ENCODE measurements around the gene ZDHHC19. TPM values are rescaled to one million over a fixed set of nuclear protein-coding genes. Genes with fewer than 3 reads are reported as not detected.
"Not testable (repeated sequence)": the region's sequence is repeated elsewhere in the genome, so short reads cannot be mapped to it uniquely, and the experiment has no call there.

The ZDHHC19 gene
- total RNA-seq, 5 donors from 2014 or later (not counting 1 experiment from before 2014, with no cell fraction given), result 0.49 to 0.54 TPM; not detected in 3

- ChIA-PET CTCF (interaction anchor here in 1 of 2 donors (1.3 kb wide), 1 partner anchor 133 kb away, joined by 4 read pairs; no protein-coding TSS in a partner anchor), POLR2A (interaction anchor here (0.7 to 1.3 kb wide), 2 partner anchors 9 to 24 kb away, joined by 5 read pairs; no protein-coding TSS in a partner anchor)
- WGBS (ENCODE audit: insufficient coverage), result 27% methylated on average over 23 of the region's 70 CpGs
- H3K36me3 Mint-ChIP-seq, result no peaks in the 10 kb centered on the region
- H3K27ac Mint-ChIP-seq, result peak overlapping the region in 1 of 2 donors; percentile 72
- H3K27me3 Mint-ChIP-seq, result no peaks in the 10 kb centered on the region
- no peaks in the 10 kb centered on the region for H3K9me3 Mint-ChIP-seq
- ATAC-seq (replicated peaks in 1 of 4), result peak; percentile 39 to 58 (median 44)
- Histone ChIP-seq H3K4me3 (ENCODE audit: control insufficient read depth in 1 of 2, extremely low read depth in 1 of 2, low read length in 1 of 2) (peak overlapping the region; percentile 29 to 63), H3K4me1 (ENCODE audit: control insufficient read depth in 1 of 2, extremely low read depth in 1 of 2, insufficient read depth in 2 of 2, low read length in 2 of 2) (peaks cover 0 to 19% of the 10 kb centered on the region in 2 experiments), H3K27me3 (replicated peaks in 1 of 2; ENCODE audit: control insufficient read depth in 2 of 2, extremely low read depth in 1 of 2, insufficient read depth in 2 of 2, low read length in 1 of 2) (peaks cover 0 to 5% of the 10 kb centered on the region in 2 experiments), H3K9me3 (no peaks in the 10 kb centered on the region), H3K27ac (ENCODE audit: low read length) (no peak overlapping the region), H3K36me3 (ENCODE audit: control insufficient read depth in 2 of 2, extremely low read depth in 1 of 2, insufficient read depth in 1 of 2, low read length in 1 of 2) (no peaks in the 10 kb centered on the region)
- DNase-seq, result peak in 14 of 35 experiments; percentile 10 to 55 (median 29)
- H3K4me1 Mint-ChIP-seq, result peaks cover 9 to 28% (median 10%) of the 10 kb centered on the region in 3 donors
- peak overlapping the region; percentile 49 to 81 (median 79) for H3K4me3 Mint-ChIP-seq
These were observed 3.9 kb downstream of the ZDHHC19 start for GRCh38 chr3:196207159-196207832.

- not testable (repeated sequence) for H3K27me3 Mint-ChIP-seq; ATAC-seq (replicated peaks in 1 of 4); H3K9me3 ChIP-seq; H3K27me3 ChIP-seq (replicated peaks in 1 of 2; ENCODE audit: control insufficient read depth in 2 of 2, extremely low read depth in 1 of 2, insufficient read depth in 2 of 2, low read length in 1 of 2); H3K4me3 ChIP-seq (ENCODE audit: control insufficient read depth in 1 of 2, extremely low read depth in 1 of 2, low read length in 1 of 2); H3K9me3 Mint-ChIP-seq; H3K36me3 Mint-ChIP-seq; H3K27ac ChIP-seq (ENCODE audit: low read length); H3K36me3 ChIP-seq (ENCODE audit: control insufficient read depth in 2 of 2, extremely low read depth in 1 of 2, insufficient read depth in 1 of 2, low read length in 1 of 2); DNase-seq
- Mint-ChIP-seq H3K27ac (peak overlapping the region in 1 of 2 donors; percentile 36), H3K4me1 (peaks cover 9 to 28% (median 10%) of the 10 kb centered on the region in 3 donors), H3K4me3 (peak overlapping the region in 1 of 3 donors; percentile 81)
- ChIA-PET POLR2A (interaction anchor here in 1 of 2 donors (1.3 kb wide), 1 partner anchor 22 kb away, joined by 5 read pairs; no protein-coding TSS in a partner anchor), CTCF (interaction anchor here (0.6 to 0.7 kb wide), 3 partner anchors 8 to 595 kb away, joined by 3 to 4 read pairs (median 3); no protein-coding TSS in a partner anchor)
- peaks cover 0 to 19% of the 10 kb centered on the region in 2 experiments for H3K4me1 ChIP-seq (ENCODE audit: control insufficient read depth in 1 of 2, extremely low read depth in 1 of 2, insufficient read depth in 2 of 2, low read length in 2 of 2)
- 89% methylated on average over 7 of the region's 9 CpGs for WGBS (ENCODE audit: insufficient coverage)
These were observed 5.6 kb downstream of the ZDHHC19 start for GRCh38 chr3:196205442-196206205.

- Mint-ChIP-seq H3K4me1 (peaks cover 9 to 28% (median 10%) of the 10 kb centered on the region in 3 donors), H3K27ac (no peak overlapping the region), H3K27me3 (no peaks in the 10 kb centered on the region), H3K9me3 (no peaks in the 10 kb centered on the region), H3K36me3 (no peaks in the 10 kb centered on the region), H3K4me3 (no peak overlapping the region)
- no peaks in the 10 kb centered on the region for H3K36me3 ChIP-seq (ENCODE audit: control insufficient read depth in 2 of 2, extremely low read depth in 1 of 2, insufficient read depth in 1 of 2, low read length in 1 of 2)
- no peak overlapping the region for H3K27ac ChIP-seq (ENCODE audit: low read length)
- no peaks in the 10 kb centered on the region for H3K9me3 ChIP-seq
- ATAC-seq (replicated peaks in 1 of 4) (no peak), DNase-seq (no peak)
- no peak overlapping the region for H3K4me3 ChIP-seq (ENCODE audit: control insufficient read depth in 1 of 2, extremely low read depth in 1 of 2, low read length in 1 of 2)
- H3K27me3 ChIP-seq (replicated peaks in 1 of 2; ENCODE audit: control insufficient read depth in 2 of 2, extremely low read depth in 1 of 2, insufficient read depth in 2 of 2, low read length in 1 of 2), result peaks cover 0 to 5% of the 10 kb centered on the region in 2 experiments
- peaks cover 0 to 19% of the 10 kb centered on the region in 2 experiments for H3K4me1 ChIP-seq (ENCODE audit: control insufficient read depth in 1 of 2, extremely low read depth in 1 of 2, insufficient read depth in 2 of 2, low read length in 2 of 2)
- ChIA-PET POLR2A (no interaction called here), CTCF (no interaction called here)
- WGBS (ENCODE audit: insufficient coverage), result no CpG with 5 or more reads among the region's 3 CpGs
These were observed 7.4 kb downstream of the ZDHHC19 start for GRCh38 chr3:196203846-196204245.

- no peaks in the 10 kb centered on the region for H3K9me3 Mint-ChIP-seq
- no peak overlapping the region for H3K27ac ChIP-seq (ENCODE audit: low read length)
- POLR2A ChIA-PET, result no interaction called here
- no peaks in the 10 kb centered on the region for H3K9me3 ChIP-seq
- CTCF ChIA-PET, result no interaction called here
- ATAC-seq (replicated peaks in 1 of 4) (no peak), DNase-seq (no peak)
- H3K36me3 Mint-ChIP-seq, result no peaks in the 10 kb centered on the region
- H3K27ac Mint-ChIP-seq, result no peak overlapping the region
- H3K36me3 ChIP-seq (ENCODE audit: control insufficient read depth in 2 of 2, extremely low read depth in 1 of 2, insufficient read depth in 1 of 2, low read length in 1 of 2), result no peaks in the 10 kb centered on the region
- H3K4me3 ChIP-seq (ENCODE audit: control insufficient read depth in 1 of 2, extremely low read depth in 1 of 2, low read length in 1 of 2), result no peak overlapping the region
- WGBS (ENCODE audit: insufficient coverage), result 88% methylated on average over 20 of the region's 21 CpGs
- H3K4me1 ChIP-seq (ENCODE audit: control insufficient read depth in 1 of 2, extremely low read depth in 1 of 2, insufficient read depth in 2 of 2, low read length in 2 of 2), result peaks cover 0 to 8% of the 10 kb centered on the region in 2 experiments
- H3K27me3 Mint-ChIP-seq, result no peaks in the 10 kb centered on the region
- no peak overlapping the region for H3K4me3 Mint-ChIP-seq
- peaks cover 0 to 21% (median 5%) of the 10 kb centered on the region in 3 donors for H3K4me1 Mint-ChIP-seq
- peaks cover 0 to 3% of the 10 kb centered on the region in 2 experiments for H3K27me3 ChIP-seq (replicated peaks in 1 of 2; ENCODE audit: control insufficient read depth in 2 of 2, extremely low read depth in 1 of 2, insufficient read depth in 2 of 2, low read length in 1 of 2)
These were observed 8.7 kb downstream of the ZDHHC19 start for GRCh38 chr3:196202516-196202970.

- no peak overlapping the region for H3K4me3 Mint-ChIP-seq
- POLR2A ChIA-PET, result interaction anchor here in 1 of 2 donors (0.7 kb wide), 1 partner anchor 107 kb away, joined by 6 read pairs; no protein-coding TSS in a partner anchor
- H3K27me3 Mint-ChIP-seq, result no peaks in the 10 kb centered on the region
- no peaks in the 10 kb centered on the region for H3K9me3 Mint-ChIP-seq
- no peaks in the 10 kb centered on the region for H3K36me3 Mint-ChIP-seq
- Histone ChIP-seq H3K27ac (ENCODE audit: low read length) (no peak overlapping the region), H3K36me3 (ENCODE audit: control insufficient read depth in 2 of 2, extremely low read depth in 1 of 2, insufficient read depth in 1 of 2, low read length in 1 of 2) (no peaks in the 10 kb centered on the region), H3K4me1 (ENCODE audit: control insufficient read depth in 1 of 2, extremely low read depth in 1 of 2, insufficient read depth in 2 of 2, low read length in 2 of 2) (peaks cover 0 to 19% of the 10 kb centered on the region in 2 experiments), H3K27me3 (replicated peaks in 1 of 2; ENCODE audit: control insufficient read depth in 2 of 2, extremely low read depth in 1 of 2, insufficient read depth in 2 of 2, low read length in 1 of 2) (peaks cover 0 to 3% of the 10 kb centered on the region in 2 experiments), H3K9me3 (no peaks in the 10 kb centered on the region), H3K4me3 (ENCODE audit: control insufficient read depth in 1 of 2, extremely low read depth in 1 of 2, low read length in 1 of 2) (no peak overlapping the region)
- peaks cover 0 to 25% (median 5%) of the 10 kb centered on the region in 3 donors for H3K4me1 Mint-ChIP-seq
- CTCF ChIA-PET, result interaction anchor here (0.5 to 6.2 kb wide), 5 partner anchors 77 to 1634 kb away, joined by 3 to 69 read pairs (median 5); no protein-coding TSS in a partner anchor
- 84% methylated on average over 9 of the region's 19 CpGs for WGBS (ENCODE audit: insufficient coverage)
- no peak for DNase-seq
- no peak for ATAC-seq (replicated peaks in 1 of 4)
- no peak overlapping the region for H3K27ac Mint-ChIP-seq
These were observed 12.1 kb downstream of the ZDHHC19 start for GRCh38 chr3:196198771-196199753.
